H9 (cell line): ENCODE results near the gene SUN2. TPM values are rescaled to one million over a fixed set of nuclear protein-coding genes. Genes with fewer than 3 reads are reported as not detected.

Source experiments
- DNase-seq: peaks from one replicate; pipeline ENCODE4 v3.0.0-alpha.2; 2017
- H2AFZ ChIP-seq: one replicate; pipeline ENCODE4 v1.6.1; 2013; ENCODE audit warnings: mild to moderate bottlenecking, low read length, control low read depth, moderate library complexity
- H2AK5ac ChIP-seq: 2 replicates; pipeline ENCODE4 v1.6.1; 2013; ENCODE audit warnings: low read length, control low read depth, mixed read lengths; ENCODE audit not compliant: insufficient read length
- H2BK120ac ChIP-seq: one replicate; pipeline ENCODE4 v1.6.1; 2013; ENCODE audit warnings: low read depth, mild to moderate bottlenecking, low read length, control low read depth, inconsistent platforms; ENCODE audit not compliant: poor library complexity, severe bottlenecking
- H2BK12ac ChIP-seq: 2 replicates; pipeline ENCODE4 v1.6.1; 2013; ENCODE audit warnings: low read length, control low read depth, mixed read lengths, low read depth; ENCODE audit not compliant: insufficient read length
- H2BK15ac ChIP-seq: 2 replicates; pipeline ENCODE4 v1.6.1; 2013; ENCODE audit warnings: low read depth, low read length, control low read depth
- H2BK20ac ChIP-seq: one replicate; pipeline ENCODE4 v1.6.1; 2013; ENCODE audit warnings: low read depth, mild to moderate bottlenecking, low read length, control low read depth, inconsistent platforms; ENCODE audit not compliant: poor library complexity, severe bottlenecking
- H2BK5ac ChIP-seq: 2 replicates; pipeline ENCODE4 v1.6.1; 2013; ENCODE audit warnings: low read length, control low read depth, mixed read lengths; ENCODE audit not compliant: insufficient read length
- H3K14ac ChIP-seq: 2 replicates; pipeline ENCODE4 v1.6.1; 2013; ENCODE audit warnings: low read length, control low read depth; ENCODE audit not compliant: insufficient read depth
- H3K18ac ChIP-seq: 2 replicates; pipeline ENCODE4 v1.6.1; 2013; ENCODE audit warnings: low read depth, mild to moderate bottlenecking, mixed read lengths, low read length, control low read depth; ENCODE audit not compliant: insufficient read length
- H3K23ac ChIP-seq: 2 replicates; pipeline ENCODE4 v1.6.1; 2013; ENCODE audit warnings: low read length, control low read depth, mixed read lengths, low read depth; ENCODE audit not compliant: insufficient read length
- H3K23me2 ChIP-seq: 2 replicates; pipeline ENCODE4 v1.6.1; 2013; ENCODE audit warnings: low read depth, mild to moderate bottlenecking, mixed read lengths, low read length, control low read depth; ENCODE audit not compliant: insufficient read length, poor library complexity, severe bottlenecking
- H3K27ac ChIP-seq: 2 replicates; pipeline ENCODE4 v1.5.1; 2013; ENCODE audit warnings: low read length, control low read depth, mixed read lengths, low read depth; ENCODE audit not compliant: insufficient read length
- H3K27me3 ChIP-seq: 2 replicates; pipeline ENCODE4 v1.6.1; 2013; ENCODE audit warnings: low read length, control low read depth, inconsistent platforms; ENCODE audit not compliant: insufficient read depth
- H3K4ac ChIP-seq: 2 replicates; pipeline ENCODE4 v1.6.1; 2013; ENCODE audit warnings: low read depth, mild to moderate bottlenecking, control low read depth, inconsistent platforms, low read length, moderate library complexity
- H3K4me1 ChIP-seq: 2 replicates; pipeline ENCODE4 v1.6.1; 2013; ENCODE audit warnings: low read length, control low read depth, inconsistent platforms; ENCODE audit not compliant: insufficient read depth
- H3K4me2 ChIP-seq: 2 replicates; pipeline ENCODE4 v1.6.1; 2013; ENCODE audit warnings: low read length, control low read depth, mixed read lengths; ENCODE audit not compliant: insufficient read length, insufficient read depth
- H3K56ac ChIP-seq: 2 replicates; pipeline ENCODE4 v1.6.1; 2013; ENCODE audit warnings: low read depth, mild to moderate bottlenecking, mixed read lengths, low read length, control low read depth; ENCODE audit not compliant: insufficient read length
- H3K79me1 ChIP-seq: 2 replicates; pipeline ENCODE4 v1.6.1; 2013; ENCODE audit warnings: low read depth, mild to moderate bottlenecking, moderate library complexity, low read length, control low read depth, inconsistent platforms; ENCODE audit not compliant: insufficient read depth, poor library complexity, severe bottlenecking
- H3K79me2 ChIP-seq: 2 replicates; pipeline ENCODE4 v1.6.1; 2013; ENCODE audit warnings: low read length, control low read depth, inconsistent platforms; ENCODE audit not compliant: insufficient read depth
- H3K9ac ChIP-seq: 2 replicates; pipeline ENCODE4 v1.6.1; 2013; ENCODE audit warnings: low read length, control low read depth, mixed read lengths; ENCODE audit not compliant: insufficient read length; ENCODE audit errors: extremely low read depth
- H3K9me3 ChIP-seq: one replicate; pipeline ENCODE4 v1.6.1; 2013; ENCODE audit warnings: low read depth, low read length, inconsistent platforms; ENCODE audit not compliant: control insufficient read depth
- H3T11ph ChIP-seq: one replicate; pipeline ENCODE4 v1.6.1; 2013; ENCODE audit warnings: mild to moderate bottlenecking, low read length, control low read depth, inconsistent platforms
- H4K20me1 ChIP-seq: one replicate; pipeline ENCODE4 v1.6.1; 2013; ENCODE audit not compliant: control insufficient read depth, insufficient read length, insufficient read depth
- H4K5ac ChIP-seq: 2 replicates; pipeline ENCODE4 v1.6.1; 2013; ENCODE audit warnings: low read depth, mild to moderate bottlenecking, mixed read lengths, low read length, control low read depth; ENCODE audit not compliant: insufficient read length
- H4K8ac ChIP-seq: replicated peaks from 2 replicates; pipeline ENCODE4 v1.6.1; 2013; ENCODE audit warnings: low read length, control low read depth, mixed read lengths, low read depth; ENCODE audit not compliant: insufficient read length
- H4K91ac ChIP-seq: 2 replicates; pipeline ENCODE4 v1.6.1; 2013; ENCODE audit warnings: low read depth, mild to moderate bottlenecking, moderate library complexity, mixed read lengths, low read length, control low read depth; ENCODE audit not compliant: insufficient read length
- H3K27ac Mint-ChIP-seq, 3 experiments: 2 replicates in 2 of 3; 3 replicates in 1 of 3; pipeline ENCODE4 v1.8.0; 2020 to 2021; ENCODE audit warnings: mixed read lengths in 3 of 3, mild to moderate bottlenecking in 1 of 3, moderate library complexity in 1 of 3
- H3K27me3 Mint-ChIP-seq: 2 replicates; pipeline ENCODE4 v1.8.0; 2021; ENCODE audit warnings: low read depth, mild to moderate bottlenecking, moderate library complexity, mixed read lengths
- H3K36me3 Mint-ChIP-seq, 3 experiments: 2 replicates in 2 of 3; 3 replicates in 1 of 3; pipeline ENCODE4 v1.8.0; 2020 to 2021; ENCODE audit warnings: low read depth in 3 of 3, mixed read lengths in 3 of 3; ENCODE audit not compliant: insufficient read depth in 1 of 3
- H3K4me1 Mint-ChIP-seq, 2 experiments: 2 replicates each; pipeline ENCODE4 v1.8.0; 2020; ENCODE audit warnings: mixed read lengths in 2 of 2
- H3K4me3 Mint-ChIP-seq, 2 experiments: 2 replicates in 1 of 2; 3 replicates in 1 of 2; pipeline ENCODE4 v1.8.0; 2020 to 2021; ENCODE audit warnings: mild to moderate bottlenecking in 2 of 2, mixed read lengths in 2 of 2, moderate library complexity in 1 of 2
- H3K9me3 Mint-ChIP-seq, 2 experiments: 2 replicates in 1 of 2; 3 replicates in 1 of 2; pipeline ENCODE4 v1.8.0; 2020; ENCODE audit warnings: mild to moderate bottlenecking in 2 of 2, mixed read lengths in 2 of 2, moderate library complexity in 1 of 2
- WGBS: extraction: QIAGEN DNeasy Blood & Tissue Kit; methylation state at CpG from one replicate; pipeline ENCODE4 v1.1.7; 2013; ENCODE audit warnings: missing lambda C conversion rate, low lambda C conversion rate, mixed read lengths; ENCODE audit not compliant: insufficient read length; ENCODE audit errors: extremely low coverage; 5-methylcytosine and 5-hydroxymethylcytosine counted together
- total RNA-seq: library from RNA; stranded (reverse); gene quantifications from 2 replicates; pipeline ENCODE4 v1.2.1, GENCODE V29; 2021
- TF ChIP-seq, protein P1 (sequence below): fragments of 200-600 bp; sonication (generic); conservative IDR thresholded peaks from 3 replicates; pipeline ENCODE4 v1.8.0; 2021; ENCODE audit warnings: antibody characterized with exemption, mild to moderate bottlenecking

Gene SUN2
- total RNA-seq, 1 experiment from 2014 or later, result 12.0 TPM

DNA sequence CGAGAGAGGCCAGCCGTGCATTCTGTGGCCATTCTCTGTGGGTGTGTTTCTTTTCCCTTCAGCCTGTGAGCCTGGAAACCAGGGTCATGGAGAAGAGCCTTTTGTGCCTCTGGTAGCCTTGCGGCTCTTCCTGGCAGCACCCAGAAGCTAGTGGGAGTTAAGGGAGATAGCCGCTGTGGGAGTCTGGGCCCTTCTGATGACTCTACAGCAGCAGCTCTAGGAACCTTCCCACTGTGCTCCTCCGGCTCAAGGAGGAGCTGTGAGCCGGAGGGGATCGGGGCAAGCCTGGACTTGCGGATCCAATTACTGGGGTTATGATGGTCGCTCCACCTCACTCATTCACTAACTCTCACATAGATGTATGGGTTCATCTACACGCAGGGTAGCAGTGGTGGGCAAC lies 39.5 kb downstream of the SUN2 start:
- Histone ChIP-seq H2BK15ac (no peak overlapping the region), H3K4ac (no peak overlapping the region), H2BK5ac (no peak overlapping the region), H2BK20ac (no peak overlapping the region), H4K91ac (no peak overlapping the region), H2BK12ac (no peak overlapping the region), H3T11ph (no peak overlapping the region), H3K56ac (no peak overlapping the region), H3K18ac (no peak overlapping the region), H4K8ac (no peak overlapping the region), H3K4me1 (peaks cover 10% of the 10 kb centered on the region; the same call in 1 of the 2 replicates), H3K9ac (no peak overlapping the region), H3K79me2 (peaks cover 12% of the 10 kb centered on the region; the same call in 1 of the 2 replicates), H3K23me2 (no peaks in the 10 kb centered on the region), H3K9me3 (no peaks in the 10 kb centered on the region), H3K27ac (no peak overlapping the region), H3K4me2 (no peak overlapping the region), H3K23ac (no peak overlapping the region), H3K79me1 (peaks cover 4% of the 10 kb centered on the region), H4K20me1 (no peaks in the 10 kb centered on the region), H4K5ac (no peak overlapping the region), H3K14ac (no peak overlapping the region), H2BK120ac (no peak overlapping the region), H2AFZ (no peak overlapping the region), H3K27me3 (no peaks in the 10 kb centered on the region), H2AK5ac (no peak overlapping the region)
- TF ChIP-seq, protein P1, sequence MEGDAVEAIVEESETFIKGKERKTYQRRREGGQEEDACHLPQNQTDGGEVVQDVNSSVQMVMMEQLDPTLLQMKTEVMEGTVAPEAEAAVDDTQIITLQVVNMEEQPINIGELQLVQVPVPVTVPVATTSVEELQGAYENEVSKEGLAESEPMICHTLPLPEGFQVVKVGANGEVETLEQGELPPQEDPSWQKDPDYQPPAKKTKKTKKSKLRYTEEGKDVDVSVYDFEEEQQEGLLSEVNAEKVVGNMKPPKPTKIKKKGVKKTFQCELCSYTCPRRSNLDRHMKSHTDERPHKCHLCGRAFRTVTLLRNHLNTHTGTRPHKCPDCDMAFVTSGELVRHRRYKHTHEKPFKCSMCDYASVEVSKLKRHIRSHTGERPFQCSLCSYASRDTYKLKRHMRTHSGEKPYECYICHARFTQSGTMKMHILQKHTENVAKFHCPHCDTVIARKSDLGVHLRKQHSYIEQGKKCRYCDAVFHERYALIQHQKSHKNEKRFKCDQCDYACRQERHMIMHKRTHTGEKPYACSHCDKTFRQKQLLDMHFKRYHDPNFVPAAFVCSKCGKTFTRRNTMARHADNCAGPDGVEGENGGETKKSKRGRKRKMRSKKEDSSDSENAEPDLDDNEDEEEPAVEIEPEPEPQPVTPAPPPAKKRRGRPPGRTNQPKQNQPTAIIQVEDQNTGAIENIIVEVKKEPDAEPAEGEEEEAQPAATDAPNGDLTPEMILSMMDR, result no peak
- Mint-ChIP-seq H3K9me3 (no peaks in the 10 kb centered on the region), H3K27ac (peak overlapping the region in 2 of 3 experiments; percentile 89 to 96; a peak in 5 of 7 replicates), H3K4me3 (0 out of 5 replicates have a peak overlapping the region, but pooled peaks of 1 of the 2 experiments have one; percentile 18), H3K27me3 (no peaks in the 10 kb centered on the region), H3K4me1 (peaks cover 25 to 42% of the 10 kb centered on the region in 2 experiments), H3K36me3 (peaks cover 14 to 59% (median 42%) of the 10 kb centered on the region in 3 experiments)
- WGBS, result no CpG with 5 or more reads among the region's 10 CpGs
- DNase-seq, result no peak
